Measurements from ENCODE around the gene BTRC. TPM values are rescaled to one million over a fixed set of nuclear protein-coding genes. Genes with fewer than 3 reads are reported as not detected.
"Not testable (repeated sequence)": the region's sequence is repeated elsewhere in the genome, so short reads cannot be mapped to it uniquely, and the experiment has no call there.

Gene BTRC
- total RNA-seq, 1 experiment from 2014 or later: 1.8 TPM

DNA sequence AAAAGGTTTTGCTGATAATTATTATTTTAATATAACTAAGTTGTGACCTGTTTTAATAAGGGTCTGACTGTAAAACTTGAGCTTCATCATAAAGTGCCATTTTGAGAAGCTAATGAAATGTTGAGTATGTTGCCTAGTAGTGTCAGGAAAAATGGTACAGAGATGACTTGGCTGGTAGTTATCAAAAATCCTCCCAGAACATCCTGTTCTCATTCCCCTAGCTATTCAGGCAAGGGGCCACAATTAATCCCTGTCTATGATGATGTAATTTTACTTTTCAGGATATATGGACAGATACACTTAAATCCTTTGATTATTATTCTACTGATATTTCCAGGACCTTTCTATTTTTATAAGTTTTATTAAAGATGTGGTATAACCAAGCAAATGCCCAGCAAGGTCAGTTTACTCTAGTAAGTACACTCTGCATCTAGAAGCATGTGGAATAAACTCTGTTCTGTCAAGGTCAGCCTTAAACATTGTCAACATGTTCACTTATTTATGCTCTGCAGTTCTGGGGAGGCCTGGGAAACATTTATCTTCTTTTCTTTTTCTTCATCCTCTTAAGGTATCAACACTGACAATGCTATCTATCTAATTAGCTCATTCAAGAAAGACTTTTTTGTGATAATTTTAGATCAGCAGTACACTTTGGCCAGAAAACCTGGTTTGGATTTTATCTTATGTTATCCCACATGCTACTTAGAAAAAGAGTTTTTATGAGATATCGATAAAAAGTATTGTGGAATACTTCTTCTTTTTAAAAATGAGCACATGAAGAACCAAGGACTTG is 32.1 kb downstream of the BTRC start:
- Histone ChIP-seq H3K4me2 (ENCODE audit: low read depth, low read length, poor library complexity, severe bottlenecking) (no peak overlapping the region), H3K9me3 (ENCODE audit: low read length) (no peaks in the 10 kb centered on the region), H3K4me1 (ENCODE audit: low read length) (no peaks in the 10 kb centered on the region), H3K9me2 (replicated peaks; ENCODE audit: insufficient read depth, low read length) (no peaks in the 10 kb centered on the region), H3K4me3 (ENCODE audit: low read length) (no peak overlapping the region), H3K27ac (ENCODE audit: low read length) (no peak overlapping the region), H2AFZ (ENCODE audit: low read length) (no peak overlapping the region), H3K36me3 (ENCODE audit: insufficient read depth, low read length) (no peaks in the 10 kb centered on the region), H3K27me3 (ENCODE audit: low read length) (no peaks in the 10 kb centered on the region), H3K9ac (ENCODE audit: low read length) (no peak overlapping the region), H4K20me1 (ENCODE audit: insufficient read depth, low read depth, low read length) (no peaks in the 10 kb centered on the region), H3K79me2 (ENCODE audit: low read length) (no peaks in the 10 kb centered on the region)
- DNase-seq: no peak

DNA sequence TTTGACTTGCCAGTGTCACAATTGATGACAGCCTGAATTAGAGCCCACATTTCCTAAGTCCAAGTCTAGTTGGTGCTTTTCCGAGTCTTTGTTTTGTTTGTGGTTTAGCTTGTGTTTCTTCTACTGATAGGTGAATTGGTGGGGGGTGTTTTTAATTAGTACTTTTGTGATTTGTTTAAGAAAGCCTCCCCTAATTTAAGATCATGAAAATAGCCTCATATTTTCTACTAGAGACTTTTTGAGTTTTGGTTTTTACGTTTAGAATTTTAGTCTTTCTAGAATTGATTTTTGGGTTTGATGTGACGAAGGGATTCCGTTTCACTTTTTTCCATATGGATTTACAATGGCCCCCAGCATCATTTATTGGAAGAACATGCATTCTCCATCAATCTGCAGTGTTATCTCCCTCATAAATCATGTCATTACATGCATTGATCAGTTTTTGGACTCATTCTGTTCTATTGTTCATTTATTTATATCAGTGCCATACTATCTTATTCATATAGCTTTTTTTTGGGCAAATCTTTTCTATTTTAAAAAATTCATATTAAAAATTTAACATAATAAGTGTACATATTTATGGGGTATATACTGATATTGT is 32.8 kb downstream of the BTRC start:
- H4K20me1 ChIP-seq (ENCODE audit: insufficient read depth, low read depth, low read length): no peaks in the 10 kb centered on the region

DNA sequence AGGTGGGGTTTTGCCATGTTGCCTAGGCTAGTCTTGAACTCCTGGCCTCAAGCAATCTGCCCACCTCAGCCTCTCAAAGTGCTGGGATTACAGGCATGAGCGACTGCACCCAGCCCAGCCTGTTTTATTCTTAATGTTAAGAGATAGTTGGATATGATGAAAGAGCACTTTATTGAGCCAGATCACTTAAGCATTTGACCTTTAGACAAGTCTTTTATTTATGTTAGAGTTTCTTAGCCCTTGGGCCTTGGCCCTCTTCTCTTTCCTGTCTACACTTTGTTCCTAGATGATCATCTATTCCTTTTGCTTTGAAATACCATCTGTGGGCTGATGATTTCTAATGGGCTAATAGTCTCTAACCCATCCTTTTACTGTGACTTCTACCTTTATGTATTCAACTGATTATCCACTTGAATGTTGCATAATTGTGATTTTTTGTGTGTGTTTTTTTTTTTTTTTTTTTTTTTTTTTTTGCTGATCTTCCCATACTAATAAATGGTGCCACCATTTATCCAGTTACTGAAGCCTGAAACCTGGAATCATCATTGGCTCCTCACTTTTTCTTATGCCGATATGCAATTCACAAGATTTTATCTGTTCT is 34.8 kb downstream of the BTRC start:
- no peak for DNase-seq
- H3K9me2 ChIP-seq (replicated peaks; ENCODE audit: insufficient read depth, low read length): no peaks in the 10 kb centered on the region
- H3K4me1 ChIP-seq (ENCODE audit: low read length): no peaks in the 10 kb centered on the region
- no peaks in the 10 kb centered on the region for H3K9me3 ChIP-seq (ENCODE audit: low read length)
- no peak overlapping the region for H3K9ac ChIP-seq (ENCODE audit: low read length)
- no peak overlapping the region for H3K4me2 ChIP-seq (ENCODE audit: low read depth, low read length, poor library complexity, severe bottlenecking)
- no peak overlapping the region for H3K27ac ChIP-seq (ENCODE audit: low read length)
- H3K27me3 ChIP-seq (ENCODE audit: low read length): no peaks in the 10 kb centered on the region
- H4K20me1 ChIP-seq (ENCODE audit: insufficient read depth, low read depth, low read length): no peaks in the 10 kb centered on the region
- no peak overlapping the region for H3K4me3 ChIP-seq (ENCODE audit: low read length)
- no peaks in the 10 kb centered on the region for H3K36me3 ChIP-seq (ENCODE audit: insufficient read depth, low read length)
- no peaks in the 10 kb centered on the region for H3K79me2 ChIP-seq (ENCODE audit: low read length)
- H2AFZ ChIP-seq (ENCODE audit: low read length): no peak overlapping the region

More for the DNA sequence above, 32.8 kb downstream of the BTRC start:
- DNase-seq: no peak
- Histone ChIP-seq H3K27ac (ENCODE audit: low read length) (no peak overlapping the region), H3K4me1 (ENCODE audit: low read length) (no peaks in the 10 kb centered on the region), H2AFZ (ENCODE audit: low read length) (no peak overlapping the region), H3K9ac (ENCODE audit: low read length) (no peak overlapping the region), H3K4me3 (ENCODE audit: low read length) (no peak overlapping the region), H3K36me3 (ENCODE audit: insufficient read depth, low read length) (no peaks in the 10 kb centered on the region), H3K9me3 (ENCODE audit: low read length) (no peaks in the 10 kb centered on the region), H3K4me2 (ENCODE audit: low read depth, low read length, poor library complexity, severe bottlenecking) (no peak overlapping the region), H3K79me2 (ENCODE audit: low read length) (no peaks in the 10 kb centered on the region), H3K27me3 (ENCODE audit: low read length) (no peaks in the 10 kb centered on the region), H3K9me2 (replicated peaks; ENCODE audit: insufficient read depth, low read length) (no peaks in the 10 kb centered on the region)

DNA sequence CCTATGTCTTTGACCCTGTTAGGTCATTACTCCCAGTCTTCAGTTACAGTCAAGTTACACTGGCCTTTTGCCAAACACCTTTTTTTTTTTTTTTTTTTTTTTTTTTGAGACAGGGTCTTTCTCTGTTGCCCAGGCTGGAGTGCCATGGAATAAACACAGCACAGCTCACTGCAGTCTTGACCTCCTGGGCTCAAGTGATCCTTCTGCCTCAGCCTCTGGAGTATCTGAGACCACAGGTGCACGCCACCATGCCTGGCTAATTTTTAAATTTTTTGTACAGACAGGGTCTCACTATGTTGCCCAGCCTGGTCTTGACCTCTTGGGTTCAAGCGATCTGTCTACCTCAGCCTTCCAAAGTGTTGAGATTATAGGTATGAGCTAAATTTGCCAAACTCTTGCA is 35.6 kb downstream of the BTRC start:
- H3K4me1 ChIP-seq (ENCODE audit: low read length); H3K9me3 ChIP-seq (ENCODE audit: low read length); H4K20me1 ChIP-seq (ENCODE audit: insufficient read depth, low read depth, low read length); H3K4me2 ChIP-seq (ENCODE audit: low read depth, low read length, poor library complexity, severe bottlenecking); H3K36me3 ChIP-seq (ENCODE audit: insufficient read depth, low read length); H3K9ac ChIP-seq (ENCODE audit: low read length); H3K27ac ChIP-seq (ENCODE audit: low read length); H3K9me2 ChIP-seq (replicated peaks; ENCODE audit: insufficient read depth, low read length); H3K4me3 ChIP-seq (ENCODE audit: low read length); H3K27me3 ChIP-seq (ENCODE audit: low read length); H2AFZ ChIP-seq (ENCODE audit: low read length); DNase-seq; H3K79me2 ChIP-seq (ENCODE audit: low read length): not testable (repeated sequence)

DNA sequence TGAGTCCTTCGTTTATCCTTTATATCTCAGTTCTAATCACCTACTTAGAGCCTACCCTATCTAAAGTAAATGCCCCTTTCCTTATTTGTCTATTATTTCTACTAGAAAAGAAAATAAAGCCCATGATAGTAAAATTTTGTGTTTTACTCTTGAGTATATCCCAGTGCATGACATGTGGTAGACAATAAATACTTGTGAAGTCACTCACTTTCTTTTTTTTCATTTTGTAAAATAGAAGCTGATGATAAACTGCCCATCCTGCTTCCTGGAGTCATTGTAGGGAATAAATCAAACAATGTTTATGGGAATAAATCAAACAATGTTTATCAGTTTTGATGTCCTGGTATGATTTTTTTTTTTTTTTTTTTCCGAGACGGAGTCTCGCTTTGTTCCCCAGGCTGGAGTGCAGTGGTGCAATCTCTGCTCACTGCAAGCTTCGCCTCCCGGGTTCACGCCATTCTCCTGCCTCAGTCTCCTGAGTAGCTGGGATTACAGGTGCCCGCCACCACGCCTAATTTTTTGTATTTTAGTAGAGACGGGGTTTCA is 36.1 kb downstream of the BTRC start:
- H3K9me2 ChIP-seq (replicated peaks; ENCODE audit: insufficient read depth, low read length): no peaks in the 10 kb centered on the region
- H3K4me2 ChIP-seq (ENCODE audit: low read depth, low read length, poor library complexity, severe bottlenecking): no peak overlapping the region

DNA sequence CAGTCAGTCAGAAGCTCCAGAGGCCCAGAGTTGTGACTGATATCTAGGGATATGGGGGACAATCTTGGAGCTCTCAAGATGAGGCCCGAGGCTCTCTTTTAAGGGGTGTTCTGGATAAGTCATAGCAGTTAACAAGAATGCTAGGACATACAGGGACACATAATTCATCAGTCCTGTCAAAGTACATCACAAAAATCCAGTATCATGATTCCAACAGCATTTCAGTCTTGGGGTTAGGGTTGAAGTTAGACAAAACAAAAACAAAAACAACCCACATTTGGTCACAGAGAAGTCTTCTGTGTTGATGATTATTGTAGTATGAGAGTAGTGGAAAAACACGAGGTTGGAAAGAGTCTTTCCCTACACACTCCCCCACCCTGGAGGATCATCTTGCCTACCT is 39.4 kb downstream of the BTRC start:
- Histone ChIP-seq H3K9ac (ENCODE audit: low read length) (no peak overlapping the region), H2AFZ (ENCODE audit: low read length) (no peak overlapping the region), H3K27me3 (ENCODE audit: low read length) (no peaks in the 10 kb centered on the region), H3K4me1 (ENCODE audit: low read length) (no peaks in the 10 kb centered on the region), H3K4me2 (ENCODE audit: low read depth, low read length, poor library complexity, severe bottlenecking) (no peak overlapping the region), H4K20me1 (ENCODE audit: insufficient read depth, low read depth, low read length) (no peaks in the 10 kb centered on the region), H3K9me3 (ENCODE audit: low read length) (no peaks in the 10 kb centered on the region), H3K27ac (ENCODE audit: low read length) (no peak overlapping the region), H3K4me3 (ENCODE audit: low read length) (no peak overlapping the region), H3K36me3 (ENCODE audit: insufficient read depth, low read length) (no peaks in the 10 kb centered on the region), H3K79me2 (ENCODE audit: low read length) (no peaks in the 10 kb centered on the region), H3K9me2 (replicated peaks; ENCODE audit: insufficient read depth, low read length) (no peaks in the 10 kb centered on the region)
- no peak for DNase-seq

More for the DNA sequence above, 36.1 kb downstream of the BTRC start:
- Histone ChIP-seq H3K79me2 (ENCODE audit: low read length) (no peaks in the 10 kb centered on the region), H3K4me1 (ENCODE audit: low read length) (no peaks in the 10 kb centered on the region), H3K9ac (ENCODE audit: low read length) (no peak overlapping the region), H3K27ac (ENCODE audit: low read length) (no peak overlapping the region), H3K4me3 (ENCODE audit: low read length) (no peak overlapping the region), H3K36me3 (ENCODE audit: insufficient read depth, low read length) (no peaks in the 10 kb centered on the region), H4K20me1 (ENCODE audit: insufficient read depth, low read depth, low read length) (no peaks in the 10 kb centered on the region), H3K27me3 (ENCODE audit: low read length) (no peaks in the 10 kb centered on the region), H2AFZ (ENCODE audit: low read length) (no peak overlapping the region), H3K9me3 (ENCODE audit: low read length) (no peaks in the 10 kb centered on the region)
- no peak for DNase-seq

DNA sequence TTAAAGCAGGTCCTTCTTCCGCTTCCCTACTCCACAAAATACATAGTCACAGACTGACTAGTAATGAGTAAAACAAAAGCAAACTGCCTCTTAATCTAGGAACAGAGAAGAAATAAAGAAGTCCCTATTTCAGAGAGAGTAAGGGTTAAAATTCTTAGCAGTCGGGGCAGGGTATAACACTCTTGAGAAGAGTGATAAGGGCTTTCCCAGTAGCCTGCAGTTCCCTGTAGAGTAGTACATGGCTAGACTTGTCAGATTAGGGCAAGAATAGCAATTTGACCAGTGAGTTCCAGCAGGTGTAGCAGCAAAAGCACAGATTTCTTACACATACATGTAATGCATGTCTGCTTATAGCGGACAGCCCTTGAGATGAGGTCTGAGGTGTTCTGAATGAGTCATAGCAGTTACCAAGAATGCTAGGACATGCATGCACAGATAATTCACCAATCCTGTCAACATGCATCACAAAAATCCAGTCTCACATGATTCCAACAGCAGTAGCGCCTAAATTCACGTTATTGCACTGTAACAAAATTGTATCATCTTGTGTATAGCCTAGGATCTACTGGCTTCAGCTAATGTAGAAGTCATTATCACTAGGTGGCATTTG is 40.7 kb downstream of the BTRC start:
- no peak overlapping the region for H3K4me3 ChIP-seq (ENCODE audit: low read length)
- DNase-seq: no peak

DNA sequence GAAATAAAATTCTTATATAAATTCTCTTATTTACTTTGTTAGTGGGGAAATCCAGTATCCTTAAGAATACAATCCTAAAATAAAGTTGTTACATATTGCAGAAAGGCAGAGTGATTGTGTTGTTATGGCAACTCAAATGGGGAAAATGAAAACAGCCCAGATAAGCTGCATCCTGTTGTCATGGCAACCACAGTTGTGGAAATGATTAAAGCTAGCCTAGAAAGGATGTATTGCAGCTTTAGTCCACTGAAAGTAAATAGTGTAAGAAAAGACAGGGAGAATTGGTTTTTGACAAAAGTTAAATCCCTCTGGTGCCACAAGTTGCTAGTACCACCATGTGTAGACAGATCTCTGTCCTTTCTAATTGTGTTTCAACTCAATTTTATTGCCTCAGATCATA is 43.2 kb downstream of the BTRC start:
- H3K9me3 ChIP-seq (ENCODE audit: low read length): no peaks in the 10 kb centered on the region
- no peaks in the 10 kb centered on the region for H4K20me1 ChIP-seq (ENCODE audit: insufficient read depth, low read depth, low read length)
- H2AFZ ChIP-seq (ENCODE audit: low read length): no peak overlapping the region

More for the DNA sequence above, 40.7 kb downstream of the BTRC start:
- Histone ChIP-seq H3K79me2 (ENCODE audit: low read length) (no peaks in the 10 kb centered on the region), H3K4me1 (ENCODE audit: low read length) (no peaks in the 10 kb centered on the region), H3K27me3 (ENCODE audit: low read length) (no peaks in the 10 kb centered on the region), H4K20me1 (ENCODE audit: insufficient read depth, low read depth, low read length) (no peaks in the 10 kb centered on the region), H2AFZ (ENCODE audit: low read length) (no peak overlapping the region), H3K9me3 (ENCODE audit: low read length) (no peaks in the 10 kb centered on the region), H3K36me3 (ENCODE audit: insufficient read depth, low read length) (no peaks in the 10 kb centered on the region), H3K27ac (ENCODE audit: low read length) (no peak overlapping the region), H3K9me2 (replicated peaks; ENCODE audit: insufficient read depth, low read length) (no peaks in the 10 kb centered on the region), H3K9ac (ENCODE audit: low read length) (no peak overlapping the region), H3K4me2 (ENCODE audit: low read depth, low read length, poor library complexity, severe bottlenecking) (no peak overlapping the region)

More for the DNA sequence above, 43.2 kb downstream of the BTRC start:
- Histone ChIP-seq H3K9me2 (replicated peaks; ENCODE audit: insufficient read depth, low read length) (no peaks in the 10 kb centered on the region), H3K4me1 (ENCODE audit: low read length) (no peaks in the 10 kb centered on the region), H3K4me2 (ENCODE audit: low read depth, low read length, poor library complexity, severe bottlenecking) (no peak overlapping the region), H3K79me2 (ENCODE audit: low read length) (no peaks in the 10 kb centered on the region), H3K36me3 (ENCODE audit: insufficient read depth, low read length) (no peaks in the 10 kb centered on the region), H3K27me3 (ENCODE audit: low read length) (no peaks in the 10 kb centered on the region), H3K4me3 (ENCODE audit: low read length) (no peak overlapping the region), H3K9ac (ENCODE audit: low read length) (no peak overlapping the region), H3K27ac (ENCODE audit: low read length) (no peak overlapping the region)
- DNase-seq: no peak

Measured in Karpas-422 (cell line).